K562 treated with DMSO at 1 percent for 48 hours (cell line): Measurements from ENCODE around the gene EHMT1. TPM values are rescaled to one million over a fixed set of nuclear protein-coding genes. Genes with fewer than 3 reads are reported as not detected.

Source experiments
- total RNA-seq: library from RNA; unstranded; fragments of 300-600 nt; gene quantifications from 2 replicates; pipeline ENCODE4 v1.2.3, GENCODE V29; 2022; ENCODE audit warnings: low replicate concordance; ENCODE audit errors: extremely low read depth

EHMT1 gene
- not detected in 2 replicates for total RNA-seq

DNA sequence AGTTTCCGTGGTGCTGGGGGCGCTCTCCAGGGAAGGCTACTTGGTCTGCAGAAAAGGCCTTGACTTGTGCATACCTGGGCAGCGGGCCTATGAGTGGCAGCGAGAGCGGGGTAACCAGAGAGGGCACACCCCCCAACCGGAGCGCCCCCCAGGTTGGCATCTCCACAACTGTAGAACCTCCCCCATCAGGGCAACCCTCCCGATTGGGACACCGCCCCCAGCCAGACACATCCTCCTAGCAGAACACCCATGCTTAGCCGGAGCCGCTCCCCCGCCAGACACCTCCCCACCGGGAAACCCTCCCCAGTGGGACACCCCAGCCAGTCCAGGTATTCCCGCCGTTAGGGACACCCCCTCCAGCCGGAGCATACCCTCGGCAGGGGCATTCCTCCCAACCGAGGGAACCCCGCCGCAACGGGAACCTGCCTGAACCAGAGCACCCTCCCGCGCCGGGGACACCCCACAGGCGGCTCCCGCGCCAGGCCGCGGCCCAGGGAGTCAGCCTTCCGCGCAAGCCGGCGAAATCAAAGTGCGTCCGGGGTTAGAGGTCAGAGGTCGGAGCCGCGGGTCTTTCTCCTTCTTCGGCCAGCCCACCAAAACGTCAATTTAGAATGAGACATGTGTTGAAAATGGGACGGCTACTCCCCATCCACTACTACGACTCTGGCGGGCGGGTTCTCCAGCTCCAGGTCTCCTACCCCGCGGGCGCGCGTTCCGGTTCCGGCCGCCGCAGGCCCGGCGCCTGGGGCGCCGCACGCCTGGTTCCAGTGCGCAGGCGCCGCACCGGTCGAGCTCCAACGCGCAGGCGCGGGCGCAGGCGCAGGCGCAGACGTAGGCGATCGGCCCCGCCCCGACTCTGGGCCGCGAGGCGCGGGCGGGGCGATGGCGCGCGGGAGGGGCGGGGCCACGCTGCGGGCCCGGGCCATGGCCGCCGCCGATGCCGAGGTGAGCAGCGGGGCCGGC, at the start of gene EHMT1:
EHMT1 (plus strand) TSS at position 901 of the 963 bp plus-strand sequence; CDS start at position 925, 24 bp downstream.

GRCh38 chr9:137578518-137579258, 40.1 kb upstream of the EHMT1 start, which contains the start of gene DPH7:
Gene DPH7, minus strand, starts transcription at chr9:137578925. Its CDS starts 148 bp downstream, at chr9:137578777.

GRCh38 chr9:137590469-137591383, 28.1 kb upstream of the EHMT1 start, which contains the start of gene ZMYND19:
Gene ZMYND19, minus strand, starts transcription at chr9:137590512. Its CDS starts 249 bp downstream, at chr9:137590263.

GRCh38 chr9:137605121-137606004, 13.4 kb upstream of the EHMT1 start, which contains the start of gene ARRDC1:
Gene ARRDC1, plus strand, starts transcription at chr9:137605686. Its CDS starts 32 bp downstream, at chr9:137605718.

DNA sequence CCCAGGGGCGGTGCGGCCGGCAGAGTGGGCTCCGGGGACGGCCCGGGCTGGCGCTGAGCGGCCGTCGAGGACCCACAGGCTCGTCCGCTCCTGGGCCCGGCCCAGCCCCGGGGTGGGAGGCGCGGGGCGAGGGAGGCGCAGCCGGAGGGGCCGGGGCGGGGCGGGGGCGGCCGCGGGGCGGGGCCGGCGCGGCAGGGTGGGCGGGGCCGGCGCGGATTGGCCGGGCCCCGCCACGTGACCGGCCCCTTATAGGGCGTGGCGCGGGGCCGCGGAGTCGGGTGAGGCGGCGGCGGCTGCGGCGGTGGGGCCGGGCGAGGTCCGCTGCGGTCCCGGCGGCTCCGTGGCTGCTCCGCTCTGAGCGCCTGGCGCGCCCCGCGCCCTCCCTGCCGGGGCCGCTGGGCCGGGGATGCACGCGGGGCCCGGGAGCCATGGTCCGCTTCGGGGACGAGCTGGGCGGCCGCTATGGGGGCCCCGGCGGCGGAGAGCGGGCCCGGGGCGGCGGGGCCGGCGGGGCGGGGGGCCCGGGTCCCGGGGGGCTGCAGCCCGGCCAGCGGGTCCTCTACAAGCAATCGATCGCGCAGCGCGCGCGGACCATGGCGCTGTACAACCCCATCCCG, 258.8 kb downstream of the EHMT1 start, which contains the start of gene CACNA1B:
CACNA1B (plus strand) TSS at position 277 of the 617 bp plus-strand sequence; CDS start at position 429, 152 bp downstream.

Other genes starting within 250 kb of the EHMT1 start
- gene EXD3, start 195.8 kb upstream of the EHMT1 start, total RNA-seq, result not detected in 2 replicates
- not detected in 2 replicates for gene NOXA1, start 195.6 kb upstream of the EHMT1 start, total RNA-seq
- gene ENTPD8, start 177.6 kb upstream of the EHMT1 start, total RNA-seq, result not detected in 2 replicates
- gene NSMF, start 159.7 kb upstream of the EHMT1 start, total RNA-seq, result not detected in 2 replicates
- not detected in 2 replicates for gene PNPLA7, start 68.6 kb upstream of the EHMT1 start, total RNA-seq
- gene MRPL41, start 67.1 kb upstream of the EHMT1 start, total RNA-seq, result not detected in 2 replicates
- not detected in 2 replicates for gene DPH7, start 40.1 kb upstream of the EHMT1 start, total RNA-seq
- gene ZMYND19, start 28.5 kb upstream of the EHMT1 start, total RNA-seq, result not detected in 2 replicates
- not detected in 2 replicates for gene ARRDC1, start 13.3 kb upstream of the EHMT1 start, total RNA-seq